Measurements from ENCODE around the gene ST3GAL4.

- TF ChIP-seq, protein P1, sequence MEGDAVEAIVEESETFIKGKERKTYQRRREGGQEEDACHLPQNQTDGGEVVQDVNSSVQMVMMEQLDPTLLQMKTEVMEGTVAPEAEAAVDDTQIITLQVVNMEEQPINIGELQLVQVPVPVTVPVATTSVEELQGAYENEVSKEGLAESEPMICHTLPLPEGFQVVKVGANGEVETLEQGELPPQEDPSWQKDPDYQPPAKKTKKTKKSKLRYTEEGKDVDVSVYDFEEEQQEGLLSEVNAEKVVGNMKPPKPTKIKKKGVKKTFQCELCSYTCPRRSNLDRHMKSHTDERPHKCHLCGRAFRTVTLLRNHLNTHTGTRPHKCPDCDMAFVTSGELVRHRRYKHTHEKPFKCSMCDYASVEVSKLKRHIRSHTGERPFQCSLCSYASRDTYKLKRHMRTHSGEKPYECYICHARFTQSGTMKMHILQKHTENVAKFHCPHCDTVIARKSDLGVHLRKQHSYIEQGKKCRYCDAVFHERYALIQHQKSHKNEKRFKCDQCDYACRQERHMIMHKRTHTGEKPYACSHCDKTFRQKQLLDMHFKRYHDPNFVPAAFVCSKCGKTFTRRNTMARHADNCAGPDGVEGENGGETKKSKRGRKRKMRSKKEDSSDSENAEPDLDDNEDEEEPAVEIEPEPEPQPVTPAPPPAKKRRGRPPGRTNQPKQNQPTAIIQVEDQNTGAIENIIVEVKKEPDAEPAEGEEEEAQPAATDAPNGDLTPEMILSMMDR (IDR thresholded peaks at IDR 0.05) = no peak
- TF ChIP-seq POLR2A (IDR thresholded peaks at IDR 0.05) (no peak), EP300 (IDR thresholded peaks at IDR 0.05) (no peak)
These were observed 1.8 kb downstream of the ST3GAL4 start for GRCh38 chr11:126357055-126357962.
